Mesothelial cell of epicardium (in vitro differentiated cells): Measurements from ENCODE around the gene LILRA5. TPM values are rescaled to one million over a fixed set of nuclear protein-coding genes. Genes with fewer than 3 reads are reported as not detected.
"Not testable (repeated sequence)": the region's sequence is repeated elsewhere in the genome, so short reads cannot be mapped to it uniquely, and the experiment has no call there.

Experiments used
- DNase-seq, 2 experiments: peaks; one replicate each; pipeline ENCODE4 v3.0.0; 2021; ENCODE audit warnings: low spot score in 2 of 2; ENCODE audit not compliant: unreplicated experiment in 2 of 2
- H3K27ac Mint-ChIP-seq: 2 replicates; pipeline ENCODE4 v1.8.0; 2021; ENCODE audit warnings: mixed read lengths
- H3K27me3 Mint-ChIP-seq: 2 replicates; pipeline ENCODE4 v1.8.0; 2021; ENCODE audit warnings: low read depth, mixed read lengths
- H3K36me3 Mint-ChIP-seq: 2 replicates; pipeline ENCODE4 v1.8.0; 2021; ENCODE audit warnings: mixed read lengths
- H3K4me1 Mint-ChIP-seq: 2 replicates; pipeline ENCODE4 v1.8.0; 2021; ENCODE audit warnings: mixed read lengths
- H3K4me3 Mint-ChIP-seq: 2 replicates; pipeline ENCODE4 v1.8.0; 2021; ENCODE audit warnings: mild to moderate bottlenecking, moderate library complexity, mixed read lengths
- H3K9me3 Mint-ChIP-seq: 2 replicates; pipeline ENCODE4 v1.8.0; 2021; ENCODE audit warnings: mixed read lengths
- CTCF ChIP-seq: fragments of 200-600 bp; sonication (generic); IDR thresholded peaks from one replicate; pipeline ENCODE4 v1.5.0; 2021; ENCODE audit warnings: antibody characterized with exemption; ENCODE audit not compliant: unreplicated experiment
- total RNA-seq: library from RNA; stranded (reverse); gene quantifications from 3 replicates; pipeline ENCODE4 v1.2.1, GENCODE V29; 2021

The LILRA5 gene
- total RNA-seq, 1 donor from 2014 or later, result not detected

DNA sequence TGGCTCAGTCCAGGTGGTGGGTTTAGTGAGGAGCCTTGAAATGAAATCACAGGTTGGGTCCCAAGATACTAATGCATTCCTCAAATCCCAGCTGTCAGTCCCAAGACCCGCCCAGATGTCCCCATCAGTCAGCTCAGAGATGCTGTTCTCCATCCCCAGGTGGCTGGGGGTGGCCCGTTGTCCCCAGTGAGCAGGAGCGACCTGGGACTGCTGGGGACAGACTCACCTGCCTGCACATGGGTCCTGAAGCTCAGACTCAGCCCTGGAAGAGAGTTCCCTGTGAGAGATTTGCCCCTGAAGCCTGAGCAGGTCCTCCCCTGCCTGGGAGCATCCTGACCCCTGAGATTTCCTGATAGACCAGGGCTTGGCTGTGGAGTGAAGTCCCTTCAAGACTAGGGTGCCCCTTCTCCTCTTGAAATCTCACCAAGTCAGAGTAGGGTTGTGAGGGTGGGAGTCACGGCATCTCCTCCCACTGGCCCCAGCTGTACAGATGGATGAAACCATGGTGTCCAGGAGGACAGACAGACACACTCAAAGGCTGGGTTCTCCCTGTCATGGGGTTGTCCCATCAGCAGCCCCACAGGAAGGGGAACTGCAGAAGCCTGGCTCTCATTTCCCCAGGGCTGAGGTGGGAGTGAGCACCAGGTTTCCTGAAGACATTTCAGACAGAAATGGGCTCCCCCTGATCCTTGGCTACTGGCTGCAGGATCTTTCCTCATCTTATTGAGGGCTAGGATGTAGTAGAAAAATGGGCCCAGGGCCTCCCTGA lies 14.4 kb downstream of the LILRA5 start:
- Mint-ChIP-seq H3K9me3 (peaks cover 4% of the 10 kb centered on the region), H3K36me3 (no peaks in the 10 kb centered on the region), H3K27me3 (peaks cover 37% of the 10 kb centered on the region), H3K4me1 (no peaks in the 10 kb centered on the region), H3K4me3 (no peak overlapping the region), H3K27ac (no peak overlapping the region)
- no peak for TF ChIP-seq CTCF
- no peak for DNase-seq

DNA sequence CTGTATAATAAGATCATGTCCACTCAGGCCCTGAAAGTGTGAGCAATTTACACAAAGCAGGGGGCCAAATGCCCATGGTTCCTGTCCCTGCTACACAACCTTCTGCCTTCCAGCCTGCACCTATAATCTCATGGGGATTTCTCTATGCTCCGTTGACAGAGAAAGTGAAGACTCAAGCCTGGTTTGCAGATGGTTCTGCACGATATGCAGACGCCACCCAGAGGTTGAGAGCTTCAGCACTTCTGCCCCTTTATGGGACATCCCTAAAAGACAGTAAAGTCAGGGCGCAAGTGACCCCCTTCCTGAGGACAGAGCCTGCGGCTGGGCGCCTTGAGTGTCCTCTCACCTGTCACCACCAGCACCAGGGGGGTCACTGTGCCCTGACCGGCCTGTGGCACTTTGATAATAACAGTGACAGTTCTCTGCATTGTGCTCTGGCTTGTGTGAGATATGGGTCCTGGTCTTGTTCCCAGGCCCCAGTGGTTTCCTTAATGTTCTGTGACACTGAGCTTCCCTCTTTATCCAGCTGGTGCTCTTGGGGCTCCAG lies 15.1 kb downstream of the LILRA5 start:
- H3K36me3 Mint-ChIP-seq, result no peaks in the 10 kb centered on the region
- no peak for TF ChIP-seq CTCF
- peaks cover 39% of the 10 kb centered on the region for H3K27me3 Mint-ChIP-seq

GRCh38 chr19:54294539-54294938 lies 18.4 kb downstream of the LILRA5 start:
- Mint-ChIP-seq H3K9me3 (no peaks in the 10 kb centered on the region), H3K27ac (no peak overlapping the region), H3K4me3 (no peak overlapping the region), H3K36me3 (no peaks in the 10 kb centered on the region), H3K4me1 (no peaks in the 10 kb centered on the region), H3K27me3 (peaks cover 48% of the 10 kb centered on the region)
- no peak for DNase-seq
- no peak for TF ChIP-seq CTCF

More for the DNA sequence above, 15.1 kb downstream of the LILRA5 start:
- H3K4me1 Mint-ChIP-seq, result no peaks in the 10 kb centered on the region
- DNase-seq, result no peak
- H3K9me3 Mint-ChIP-seq, result no peaks in the 10 kb centered on the region
- H3K4me3 Mint-ChIP-seq, result no peak overlapping the region
- H3K27ac Mint-ChIP-seq, result no peak overlapping the region

GRCh38 chr19:54289160-54289559 lies 23.8 kb downstream of the LILRA5 start:
- not testable (repeated sequence) for H3K4me3 Mint-ChIP-seq, H3K9me3 Mint-ChIP-seq, H3K27ac Mint-ChIP-seq, H3K36me3 Mint-ChIP-seq, DNase-seq, H3K4me1 Mint-ChIP-seq
- H3K27me3 Mint-ChIP-seq, result peaks cover 63% of the 10 kb centered on the region

DNA sequence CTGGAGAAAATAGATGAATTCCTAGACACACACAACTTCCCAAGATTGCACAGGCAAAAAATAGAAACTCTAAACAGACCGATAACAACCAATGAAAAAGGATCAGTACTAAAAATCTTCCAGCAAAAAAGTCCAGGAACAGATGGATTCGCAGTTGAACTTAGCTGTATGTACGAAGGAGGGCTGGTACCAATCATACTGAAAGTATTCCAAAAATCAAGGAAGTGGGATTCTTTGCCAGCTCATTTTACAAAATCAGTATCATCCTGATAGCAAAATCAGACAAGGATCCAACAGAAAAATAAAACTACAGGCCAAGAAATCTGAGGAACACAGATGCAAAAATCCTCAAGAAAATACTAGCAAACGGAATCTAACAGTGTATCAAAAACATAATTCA lies 25.5 kb downstream of the LILRA5 start:
- peaks cover 66% of the 10 kb centered on the region for H3K27me3 Mint-ChIP-seq
- H3K27ac Mint-ChIP-seq, result no peak overlapping the region
- TF ChIP-seq CTCF, result no peak

GRCh38 chr19:54286283-54286682 lies 26.7 kb downstream of the LILRA5 start:
- H3K27me3 Mint-ChIP-seq, result peaks cover 67% of the 10 kb centered on the region
- not testable (repeated sequence) for H3K27ac Mint-ChIP-seq, H3K9me3 Mint-ChIP-seq, H3K36me3 Mint-ChIP-seq, H3K4me1 Mint-ChIP-seq, H3K4me3 Mint-ChIP-seq, DNase-seq

More for the DNA sequence above, 25.5 kb downstream of the LILRA5 start:
- H3K9me3 Mint-ChIP-seq, result no peaks in the 10 kb centered on the region
- no peak overlapping the region for H3K4me3 Mint-ChIP-seq
- no peaks in the 10 kb centered on the region for H3K36me3 Mint-ChIP-seq
- DNase-seq, result no peak
- H3K4me1 Mint-ChIP-seq, result peaks cover 3% of the 10 kb centered on the region

DNA sequence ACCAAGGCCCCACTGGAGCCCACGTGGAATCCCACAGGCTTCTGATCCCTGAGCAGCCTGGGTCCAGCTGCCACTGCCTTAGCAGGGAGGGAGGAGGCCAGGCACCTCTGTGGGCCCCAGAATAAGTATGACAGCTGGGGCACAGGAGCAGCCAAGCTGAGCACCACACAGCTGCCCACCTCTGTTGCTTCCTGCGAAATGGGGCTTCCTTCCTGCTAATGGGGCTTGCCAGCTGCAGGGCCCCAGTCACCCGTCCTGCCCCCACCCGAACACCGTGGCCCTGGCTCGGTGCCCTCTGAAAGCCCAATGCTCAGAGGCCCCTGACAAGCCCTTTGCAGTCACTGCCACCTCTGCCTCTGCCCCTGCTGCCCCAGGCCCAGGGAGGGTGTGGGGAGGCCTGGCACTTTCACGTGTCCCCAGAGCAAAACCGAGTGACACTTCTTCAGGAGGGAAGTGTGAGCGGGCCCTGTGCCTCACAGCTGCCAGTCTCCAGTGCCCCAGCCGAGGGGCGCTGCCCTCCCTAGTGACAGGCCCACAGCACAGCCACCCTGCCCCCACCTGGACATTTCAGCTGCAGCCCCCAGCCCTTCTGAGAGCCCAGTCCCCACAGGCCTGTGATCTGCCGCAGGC lies 27.4 kb downstream of the LILRA5 start:
- H3K4me1 Mint-ChIP-seq, H3K36me3 Mint-ChIP-seq, H3K27ac Mint-ChIP-seq, DNase-seq, H3K4me3 Mint-ChIP-seq, H3K9me3 Mint-ChIP-seq: not testable (repeated sequence)
- H3K27me3 Mint-ChIP-seq, result peaks cover 66% of the 10 kb centered on the region
